ACC112 (cell line): ENCODE results near the gene PEF1.

Experiments used
- H2AFZ ChIP-seq: fragments of 200-600 bp; sonication (generic); one replicate; pipeline ENCODE4 v1.6.0; 2017; ENCODE audit warnings: antibody characterized with exemption, low read length; ENCODE audit not compliant: unreplicated experiment
- H3K27ac ChIP-seq: fragments of 200-600 bp; sonication (generic); 2 replicates; pipeline ENCODE4 v1.5.1; 2014; ENCODE audit warnings: low read depth, mild to moderate bottlenecking, antibody characterized with exemption, low read length, moderate library complexity
- H3K27me3 ChIP-seq: fragments of 200-600 bp; sonication (generic); 2 replicates; pipeline ENCODE4 v1.6.1; 2014; ENCODE audit warnings: mild to moderate bottlenecking, antibody characterized with exemption, low read length, moderate library complexity, mixed read lengths; ENCODE audit not compliant: insufficient read depth
- H3K36me3 ChIP-seq: fragments of 200-600 bp; sonication (generic); 2 replicates; pipeline ENCODE4 v1.6.1; 2016; ENCODE audit warnings: mild to moderate bottlenecking, antibody characterized with exemption, low read length, moderate library complexity, mixed read lengths; ENCODE audit not compliant: insufficient read depth
- H3K4me1 ChIP-seq: fragments of 200-600 bp; sonication (generic); one replicate; pipeline ENCODE4 v1.6.1; 2016; ENCODE audit warnings: low read length, mixed read lengths; ENCODE audit not compliant: insufficient read depth, unreplicated experiment, control insufficient read depth
- H3K4me3 ChIP-seq: fragments of 200-600 bp; sonication (generic); 2 replicates; pipeline ENCODE4 v1.5.1; 2014; ENCODE audit warnings: mild to moderate bottlenecking, low read depth, low read length
- H3K79me2 ChIP-seq: fragments of 200-600 bp; sonication (generic); one replicate; pipeline ENCODE4 v1.6.0; 2016; ENCODE audit warnings: low read length; ENCODE audit not compliant: control insufficient read depth, unreplicated experiment, insufficient read depth

PEF1 gene

DNA sequence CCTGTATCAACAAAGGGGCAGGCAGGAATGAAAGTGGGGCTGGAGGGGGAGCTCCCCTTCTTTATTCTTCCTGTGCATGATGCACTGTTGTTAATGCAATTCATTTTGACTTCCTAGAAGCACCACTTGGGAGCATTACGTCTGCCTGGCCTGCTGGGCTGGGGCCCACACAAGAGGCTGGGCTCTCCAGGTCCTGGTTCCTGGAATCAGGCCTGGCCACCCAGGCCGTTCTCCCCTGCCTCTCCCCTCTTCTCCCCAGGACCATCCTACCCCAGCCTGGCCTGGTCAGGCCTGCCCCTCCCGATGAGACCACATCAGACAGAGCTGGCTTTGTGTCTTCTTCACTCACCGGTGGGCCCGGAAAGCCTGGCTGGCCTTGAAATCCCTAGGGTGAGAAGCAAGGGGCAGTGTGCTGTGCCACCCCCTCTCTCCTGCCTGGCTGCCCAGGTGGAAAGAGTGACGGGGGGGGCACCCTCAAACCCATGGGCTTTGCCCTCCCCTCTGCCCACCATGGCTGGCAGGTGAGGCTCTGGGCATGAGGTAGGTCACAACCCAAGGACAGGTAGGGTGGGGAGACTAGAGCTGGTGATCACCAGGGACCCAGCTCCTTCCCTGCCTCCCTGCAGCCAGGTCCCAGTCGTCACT lies 20.7 kb upstream of the PEF1 start:
- H3K4me3 ChIP-seq = no peak overlapping the region
- no peaks in the 10 kb centered on the region for H3K79me2 ChIP-seq
- no peaks in the 10 kb centered on the region for H3K36me3 ChIP-seq
- peaks cover 27% of the 10 kb centered on the region for H3K4me1 ChIP-seq
- no peak overlapping the region for H2AFZ ChIP-seq
- no peaks in the 10 kb centered on the region for H3K27me3 ChIP-seq
- H3K27ac ChIP-seq = no peak overlapping the region

DNA sequence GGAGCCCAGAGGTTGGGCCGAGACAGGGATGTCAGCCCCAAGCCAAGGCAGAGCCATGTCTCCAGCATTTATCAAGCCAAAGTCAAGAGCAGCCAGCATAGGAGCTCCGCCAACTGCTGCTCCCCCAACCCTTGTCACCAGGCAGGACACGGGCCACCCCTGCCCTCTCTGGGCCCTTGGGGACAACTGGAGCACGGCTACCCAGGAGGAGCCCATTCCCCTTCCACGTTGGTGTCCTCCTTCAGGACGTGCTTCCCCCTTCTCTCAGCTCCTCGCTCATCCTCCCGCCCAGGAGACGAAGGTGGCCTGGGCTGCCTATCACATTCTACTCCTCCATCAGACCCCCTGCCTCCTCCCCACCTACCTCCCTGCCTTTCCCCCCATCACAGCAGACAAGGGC lies 19.9 kb upstream of the PEF1 start:
- Histone ChIP-seq H3K36me3 (no peaks in the 10 kb centered on the region), H3K4me1 (peaks cover 18% of the 10 kb centered on the region), H3K27ac (no peak overlapping the region), H3K4me3 (no peak overlapping the region), H2AFZ (no peak overlapping the region), H3K79me2 (no peaks in the 10 kb centered on the region), H3K27me3 (no peaks in the 10 kb centered on the region)

DNA sequence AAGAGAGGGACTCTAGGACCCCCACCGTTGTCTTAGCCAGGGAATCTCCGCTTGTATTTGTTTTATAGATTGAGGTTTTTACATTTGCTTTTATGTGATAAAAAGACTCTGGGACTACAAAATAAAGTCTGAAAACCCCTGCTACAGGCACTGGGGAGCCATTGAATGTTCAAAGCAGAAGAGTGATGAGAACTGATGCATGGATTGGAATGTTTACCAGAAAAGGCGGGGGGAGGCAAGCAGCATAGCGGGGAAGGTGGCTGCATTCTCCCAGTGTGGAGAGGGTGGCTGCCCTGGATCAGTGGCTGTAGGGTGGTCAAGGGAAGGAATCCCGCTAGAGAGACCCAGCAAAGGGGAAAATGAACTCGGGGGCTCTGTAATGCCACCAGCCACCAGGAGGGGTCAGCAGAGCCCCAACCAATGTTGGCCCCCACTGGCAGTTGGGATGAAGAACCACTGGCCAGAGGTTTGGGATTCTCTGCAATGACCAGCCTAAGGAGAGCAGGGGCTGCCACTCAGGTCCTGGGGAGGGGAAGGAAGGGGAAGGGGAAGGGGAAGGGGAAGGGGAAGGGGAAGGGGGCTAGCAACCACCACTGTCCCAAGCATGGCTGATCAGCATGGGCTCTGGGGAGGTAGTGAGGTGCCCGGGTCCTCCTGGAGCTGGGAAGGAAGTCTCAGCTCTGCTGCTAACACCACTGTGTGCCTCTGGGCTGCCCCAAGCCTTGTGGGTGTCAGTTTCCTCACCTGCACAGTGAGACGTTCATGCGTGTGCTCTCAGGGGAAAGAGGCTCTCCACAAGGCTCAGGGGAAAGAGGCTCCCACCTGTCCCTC lies 19.2 kb upstream of the PEF1 start:
- Histone ChIP-seq H3K27me3 (no peaks in the 10 kb centered on the region), H3K79me2 (no peaks in the 10 kb centered on the region), H3K36me3 (no peaks in the 10 kb centered on the region; the same call in 1 of the 2 replicates), H2AFZ (no peak overlapping the region), H3K4me3 (no peak overlapping the region), H3K4me1 (peaks cover 16% of the 10 kb centered on the region), H3K27ac (no peak overlapping the region)

DNA sequence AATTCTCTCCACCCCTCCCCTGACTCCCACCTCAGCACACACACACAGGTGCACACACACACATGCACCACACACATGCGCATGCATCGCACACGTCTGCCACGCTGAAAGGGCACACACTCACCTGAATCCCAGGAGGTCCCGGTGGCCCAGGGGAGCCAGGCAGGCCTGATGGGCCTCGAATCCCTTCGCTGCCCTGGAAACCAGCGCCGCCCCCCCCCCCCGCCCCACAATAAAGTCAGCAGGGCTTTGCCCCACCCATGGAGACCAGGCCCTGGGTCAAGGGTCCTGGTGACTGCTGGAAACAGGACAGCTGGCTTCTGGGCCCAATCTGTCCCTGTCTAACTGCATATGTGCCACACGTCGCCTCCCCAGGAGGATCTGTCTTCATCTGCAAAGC lies 17.8 kb upstream of the PEF1 start:
- H3K27me3 ChIP-seq = no peaks in the 10 kb centered on the region
- H3K36me3 ChIP-seq = no peaks in the 10 kb centered on the region; the same call in 1 of the 2 replicates
- H3K27ac ChIP-seq = no peak overlapping the region
- H3K4me1 ChIP-seq = peaks cover 16% of the 10 kb centered on the region
- no peak overlapping the region for H3K4me3 ChIP-seq
- no peaks in the 10 kb centered on the region for H3K79me2 ChIP-seq
- no peak overlapping the region for H2AFZ ChIP-seq

DNA sequence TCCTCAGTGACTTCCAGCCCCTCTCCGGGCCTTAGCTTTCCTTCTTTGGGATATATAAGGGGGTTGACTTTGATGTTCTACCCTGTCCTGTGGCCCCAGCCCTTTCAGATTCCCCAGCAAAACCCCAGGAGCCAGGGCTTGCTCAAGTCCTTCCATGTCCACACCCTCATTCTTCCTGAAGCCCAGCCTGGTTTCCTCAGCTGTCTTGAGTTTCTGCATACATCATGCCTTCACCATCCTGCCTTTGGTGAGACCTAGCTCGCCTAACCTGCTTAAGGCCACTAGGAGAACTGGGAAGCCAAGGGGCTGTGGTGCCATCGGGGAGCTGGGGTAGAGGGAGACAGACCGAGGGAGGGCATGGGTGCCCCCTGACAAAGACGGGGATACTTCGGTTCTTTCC lies 17.2 kb upstream of the PEF1 start:
- no peak overlapping the region for H3K4me3 ChIP-seq
- H2AFZ ChIP-seq = no peak overlapping the region
- peaks cover 10% of the 10 kb centered on the region for H3K4me1 ChIP-seq
- no peaks in the 10 kb centered on the region; the same call in 1 of the 2 replicates for H3K36me3 ChIP-seq
- H3K27me3 ChIP-seq = no peaks in the 10 kb centered on the region
- no peak overlapping the region for H3K27ac ChIP-seq
- no peaks in the 10 kb centered on the region for H3K79me2 ChIP-seq

DNA sequence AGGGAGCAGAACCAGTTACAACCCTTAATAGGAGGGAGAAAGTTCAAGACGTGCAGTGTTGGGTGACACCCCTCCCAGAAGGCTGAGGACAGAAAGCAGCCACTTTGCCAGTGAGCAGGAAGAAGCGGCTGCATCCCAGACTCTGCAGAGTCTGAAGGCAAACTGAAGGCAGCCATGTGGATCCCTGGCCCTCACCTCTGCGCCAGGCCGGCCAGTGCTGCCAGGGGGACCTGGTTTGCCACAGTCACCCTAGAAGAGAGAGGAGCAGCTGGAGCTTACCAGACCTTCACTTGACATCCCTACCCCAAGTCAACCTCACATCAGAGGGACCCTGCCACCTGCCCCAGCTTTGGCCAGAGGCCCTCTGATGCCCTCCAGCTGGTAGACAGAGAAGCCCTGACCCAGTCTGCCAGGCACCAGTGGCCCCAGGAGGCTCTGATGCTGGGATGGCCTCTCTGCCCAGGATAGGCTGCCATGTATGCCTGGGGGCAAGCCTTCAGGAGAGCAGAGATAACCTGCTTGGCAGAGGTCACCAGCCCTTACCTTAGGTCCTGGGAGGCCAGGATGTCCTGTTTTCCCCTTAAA lies 16.3 kb upstream of the PEF1 start:
- no peak overlapping the region for H2AFZ ChIP-seq
- H3K36me3 ChIP-seq = no peaks in the 10 kb centered on the region; the same call in 1 of the 2 replicates
- no peak overlapping the region for H3K4me3 ChIP-seq
- H3K27me3 ChIP-seq = no peaks in the 10 kb centered on the region
- no peaks in the 10 kb centered on the region for H3K79me2 ChIP-seq
- H3K27ac ChIP-seq = no peak overlapping the region
- H3K4me1 ChIP-seq = peaks cover 1% of the 10 kb centered on the region

DNA sequence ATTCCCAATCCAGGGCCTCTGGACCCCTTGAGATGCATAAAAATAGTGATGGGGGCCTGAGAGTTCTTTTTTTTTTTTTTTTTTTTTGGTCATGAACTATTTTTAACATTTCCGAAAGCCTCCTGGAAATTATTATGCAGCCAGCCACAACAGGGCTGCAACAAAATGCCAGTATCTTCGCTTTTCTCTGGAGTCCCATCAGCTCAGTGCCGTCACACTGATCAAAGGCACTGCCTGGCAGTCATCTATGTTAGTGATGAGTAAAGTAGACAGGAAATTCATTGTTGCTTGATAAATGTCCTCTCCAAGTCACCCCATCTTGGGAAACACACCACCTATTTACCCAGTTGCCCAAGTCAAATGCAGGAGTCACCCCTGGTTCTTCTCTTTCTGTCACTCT lies 15.2 kb upstream of the PEF1 start:
- Histone ChIP-seq H3K4me1 (no peaks in the 10 kb centered on the region), H3K36me3 (no peaks in the 10 kb centered on the region; the same call in 1 of the 2 replicates)

DNA sequence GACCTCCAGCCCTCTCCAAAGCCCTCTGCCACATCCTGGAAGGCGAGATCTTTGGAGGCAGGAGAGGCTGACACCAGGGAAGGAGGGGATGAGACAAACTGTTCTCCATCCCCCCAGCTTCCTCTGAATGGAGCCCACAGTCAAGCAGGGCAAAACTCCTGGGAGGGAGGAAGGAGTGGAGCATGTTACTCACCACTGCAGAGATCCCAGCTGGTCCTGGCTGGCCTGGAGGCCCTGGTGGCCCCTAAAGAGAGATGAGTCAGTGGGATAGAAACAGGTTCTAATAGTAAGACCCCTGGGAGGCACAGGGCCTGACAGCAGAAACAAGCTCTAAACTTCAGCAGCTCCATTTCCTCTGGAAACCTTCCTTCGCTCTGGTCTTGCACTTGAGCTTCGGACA lies 14.0 kb upstream of the PEF1 start:
- H3K27ac ChIP-seq = no peak overlapping the region
- H2AFZ ChIP-seq = no peak overlapping the region
- H3K36me3 ChIP-seq = no peaks in the 10 kb centered on the region; the same call in 1 of the 2 replicates
- no peaks in the 10 kb centered on the region for H3K79me2 ChIP-seq
- H3K4me3 ChIP-seq = no peak overlapping the region
- no peaks in the 10 kb centered on the region for H3K27me3 ChIP-seq
- H3K4me1 ChIP-seq = no peaks in the 10 kb centered on the region

More for the DNA sequence above, 15.2 kb upstream of the PEF1 start:
- Histone ChIP-seq H3K79me2 (no peaks in the 10 kb centered on the region), H3K4me3 (no peak overlapping the region), H3K27ac (no peak overlapping the region), H2AFZ (no peak overlapping the region), H3K27me3 (no peaks in the 10 kb centered on the region)

DNA sequence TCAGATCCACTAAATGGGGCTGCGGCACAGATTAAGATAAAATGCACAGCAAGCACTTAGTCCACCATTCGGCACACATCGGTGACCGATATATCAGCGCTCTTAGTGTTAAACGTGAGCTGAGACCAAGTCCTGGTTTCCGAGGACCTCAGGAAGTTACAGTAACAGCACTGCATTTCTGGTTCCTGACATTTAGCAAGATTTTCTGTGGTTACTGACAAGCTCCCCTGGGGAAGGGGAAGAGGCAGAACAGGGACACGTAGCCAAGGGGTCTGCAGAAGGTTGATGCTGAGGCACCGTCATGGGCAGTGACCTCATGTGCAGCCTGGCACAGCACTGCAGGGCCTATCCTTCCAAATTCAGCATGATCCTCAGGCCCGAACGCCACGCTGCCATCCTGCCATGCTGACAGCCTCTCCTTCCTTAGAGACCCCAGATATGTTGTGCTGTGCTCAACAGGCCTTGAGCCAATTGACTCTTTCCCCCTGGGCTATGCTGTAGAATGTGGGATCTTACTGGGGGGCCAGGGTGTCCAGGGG lies 13.4 kb upstream of the PEF1 start:
- Histone ChIP-seq H3K4me3 (no peak overlapping the region), H3K27me3 (no peaks in the 10 kb centered on the region), H2AFZ (no peak overlapping the region), H3K79me2 (no peaks in the 10 kb centered on the region), H3K27ac (no peak overlapping the region), H3K4me1 (no peaks in the 10 kb centered on the region), H3K36me3 (no peaks in the 10 kb centered on the region; the same call in 1 of the 2 replicates)

DNA sequence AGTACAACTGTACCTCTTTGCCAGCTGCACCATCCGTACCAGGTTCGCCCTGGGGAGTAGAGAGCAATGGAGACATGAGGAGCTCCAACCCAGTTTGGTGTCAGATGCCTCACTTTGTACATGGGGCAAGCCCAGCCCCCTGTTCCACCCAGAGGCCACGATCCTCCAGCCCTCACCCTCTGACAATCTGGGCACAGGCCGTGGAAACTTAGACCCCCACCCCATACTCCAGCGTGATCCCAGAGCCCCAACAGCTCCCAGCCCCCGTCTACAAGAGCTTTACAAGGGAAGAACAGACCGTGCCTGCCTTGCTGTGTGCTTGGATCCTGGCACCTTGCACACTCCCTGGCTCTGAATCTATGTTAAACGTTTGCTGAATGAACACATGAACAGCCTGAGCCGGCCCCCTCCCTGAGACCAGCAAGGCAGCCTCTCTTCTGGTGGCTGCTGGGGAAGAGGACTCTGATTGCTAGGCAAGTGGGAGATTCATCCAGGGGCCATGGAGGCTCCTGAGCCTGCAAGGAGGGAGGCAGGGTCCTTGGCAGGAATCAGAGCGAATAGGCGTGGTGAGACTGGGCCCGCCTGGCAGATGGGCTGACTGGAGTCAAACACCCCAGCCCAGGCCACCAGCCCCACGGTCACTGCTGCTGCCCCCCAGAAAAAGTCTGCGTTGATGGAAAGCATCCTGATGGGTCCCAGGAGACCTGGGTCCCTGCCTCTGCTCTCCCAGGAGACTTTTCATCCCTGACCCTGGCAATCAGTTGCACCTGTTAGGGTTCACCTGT lies 12.5 kb upstream of the PEF1 start:
- no peaks in the 10 kb centered on the region; the same call in 1 of the 2 replicates for H3K36me3 ChIP-seq
- H3K4me3 ChIP-seq = no peak overlapping the region
- no peak overlapping the region for H3K27ac ChIP-seq
- H3K4me1 ChIP-seq = no peaks in the 10 kb centered on the region
- H2AFZ ChIP-seq = no peak overlapping the region
- no peaks in the 10 kb centered on the region for H3K27me3 ChIP-seq
- H3K79me2 ChIP-seq = no peaks in the 10 kb centered on the region
